ENCODE measurements around the gene CNIH2. TPM values are rescaled to one million over a fixed set of nuclear protein-coding genes. Genes with fewer than 3 reads are reported as not detected.
A peak's percentile ranks its signal among the peaks of the same experiment; 100 is the strongest.

The CNIH2 gene
- total RNA-seq, 1 experiment from 2014 or later: 12.9 TPM

- no peak for TF ChIP-seq TP53 (CRISPR knock-in tag; IDR thresholded peaks at IDR 0.05)
- no peak for TF ChIP-seq ZNF317 (CRISPR knock-in tag; IDR thresholded peaks at IDR 0.05; ENCODE audit: borderline replicate concordance, low read depth)
- no peak for TF ChIP-seq ZNF671 (CRISPR knock-in tag; IDR thresholded peaks at IDR 0.05)
- TF ChIP-seq GABPB1 (CRISPR knock-in tag; IDR thresholded peaks at IDR 0.05): no peak; the same call in 1 of the 2 replicates
- TF ChIP-seq, protein P1, sequence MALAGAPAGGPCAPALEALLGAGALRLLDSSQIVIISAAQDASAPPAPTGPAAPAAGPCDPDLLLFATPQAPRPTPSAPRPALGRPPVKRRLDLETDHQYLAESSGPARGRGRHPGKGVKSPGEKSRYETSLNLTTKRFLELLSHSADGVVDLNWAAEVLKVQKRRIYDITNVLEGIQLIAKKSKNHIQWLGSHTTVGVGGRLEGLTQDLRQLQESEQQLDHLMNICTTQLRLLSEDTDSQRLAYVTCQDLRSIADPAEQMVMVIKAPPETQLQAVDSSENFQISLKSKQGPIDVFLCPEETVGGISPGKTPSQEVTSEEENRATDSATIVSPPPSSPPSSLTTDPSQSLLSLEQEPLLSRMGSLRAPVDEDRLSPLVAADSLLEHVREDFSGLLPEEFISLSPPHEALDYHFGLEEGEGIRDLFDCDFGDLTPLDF (CRISPR knock-in tag; IDR thresholded peaks at IDR 0.05): no peak
- TF ChIP-seq E2F5 (CRISPR knock-in tag; IDR thresholded peaks at IDR 0.05): no peak
- no peak for TF ChIP-seq AR (CRISPR knock-in tag; IDR thresholded peaks at IDR 0.05)
- TF ChIP-seq, protein P2, sequence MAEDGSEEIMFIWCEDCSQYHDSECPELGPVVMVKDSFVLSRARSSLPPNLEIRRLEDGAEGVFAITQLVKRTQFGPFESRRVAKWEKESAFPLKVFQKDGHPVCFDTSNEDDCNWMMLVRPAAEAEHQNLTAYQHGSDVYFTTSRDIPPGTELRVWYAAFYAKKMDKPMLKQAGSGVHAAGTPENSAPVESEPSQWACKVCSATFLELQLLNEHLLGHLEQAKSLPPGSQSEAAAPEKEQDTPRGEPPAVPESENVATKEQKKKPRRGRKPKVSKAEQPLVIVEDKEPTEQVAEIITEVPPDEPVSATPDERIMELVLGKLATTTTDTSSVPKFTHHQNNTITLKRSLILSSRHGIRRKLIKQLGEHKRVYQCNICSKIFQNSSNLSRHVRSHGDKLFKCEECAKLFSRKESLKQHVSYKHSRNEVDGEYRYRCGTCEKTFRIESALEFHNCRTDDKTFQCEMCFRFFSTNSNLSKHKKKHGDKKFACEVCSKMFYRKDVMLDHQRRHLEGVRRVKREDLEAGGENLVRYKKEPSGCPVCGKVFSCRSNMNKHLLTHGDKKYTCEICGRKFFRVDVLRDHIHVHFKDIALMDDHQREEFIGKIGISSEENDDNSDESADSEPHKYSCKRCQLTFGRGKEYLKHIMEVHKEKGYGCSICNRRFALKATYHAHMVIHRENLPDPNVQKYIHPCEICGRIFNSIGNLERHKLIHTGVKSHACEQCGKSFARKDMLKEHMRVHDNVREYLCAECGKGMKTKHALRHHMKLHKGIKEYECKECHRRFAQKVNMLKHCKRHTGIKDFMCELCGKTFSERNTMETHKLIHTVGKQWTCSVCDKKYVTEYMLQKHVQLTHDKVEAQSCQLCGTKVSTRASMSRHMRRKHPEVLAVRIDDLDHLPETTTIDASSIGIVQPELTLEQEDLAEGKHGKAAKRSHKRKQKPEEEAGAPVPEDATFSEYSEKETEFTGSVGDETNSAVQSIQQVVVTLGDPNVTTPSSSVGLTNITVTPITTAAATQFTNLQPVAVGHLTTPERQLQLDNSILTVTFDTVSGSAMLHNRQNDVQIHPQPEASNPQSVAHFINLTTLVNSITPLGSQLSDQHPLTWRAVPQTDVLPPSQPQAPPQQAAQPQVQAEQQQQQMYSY (CRISPR knock-in tag; IDR thresholded peaks at IDR 0.05): no peak
- TF ChIP-seq ZNF416 (CRISPR knock-in tag; IDR thresholded peaks at IDR 0.05): no peak
- TF ChIP-seq IRF2 (CRISPR knock-in tag; IDR thresholded peaks at IDR 0.05; ENCODE audit: borderline replicate concordance, low read depth): no peak
- peak; percentile 46; the same call in 1 of the 2 replicates for TF ChIP-seq ZNF423 (CRISPR knock-in tag; IDR thresholded peaks at IDR 0.05)
- TF ChIP-seq ATF1 (CRISPR knock-in tag; IDR thresholded peaks at IDR 0.05): no peak
- 0 out of 2 replicates have a peak, but pooled peaks have one; percentile 50 for TF ChIP-seq SMAD3 (CRISPR knock-in tag; IDR thresholded peaks at IDR 0.05; ENCODE audit: borderline replicate concordance)
- TF ChIP-seq NR1H2 (CRISPR knock-in tag; IDR thresholded peaks at IDR 0.05): no peak
- no peak for TF ChIP-seq PREB (CRISPR knock-in tag; IDR thresholded peaks at IDR 0.05; ENCODE audit: borderline replicate concordance)
- no peak for TF ChIP-seq FOXJ3 (CRISPR knock-in tag; IDR thresholded peaks at IDR 0.05; ENCODE audit: borderline replicate concordance)
- TF ChIP-seq TEAD1 (CRISPR knock-in tag; IDR thresholded peaks at IDR 0.05): peak; percentile 98
- TF ChIP-seq STAT6 (CRISPR knock-in tag; conservative IDR thresholded peaks at IDR 0.05; ENCODE audit: low read depth): no peak
- peak; percentile 72 for TF ChIP-seq ZNF121 (CRISPR knock-in tag; IDR thresholded peaks at IDR 0.05)
- no peak for TF ChIP-seq ESRRA (CRISPR knock-in tag; IDR thresholded peaks at IDR 0.05; ENCODE audit: borderline replicate concordance)
- 0 out of 2 replicates have a peak, but pooled peaks have one; percentile 72 for TF ChIP-seq TEAD4 (CRISPR knock-in tag; IDR thresholded peaks at IDR 0.05)
- TF ChIP-seq PRRX2 (CRISPR knock-in tag; IDR thresholded peaks at IDR 0.05): no peak
- TF ChIP-seq, protein P3, sequence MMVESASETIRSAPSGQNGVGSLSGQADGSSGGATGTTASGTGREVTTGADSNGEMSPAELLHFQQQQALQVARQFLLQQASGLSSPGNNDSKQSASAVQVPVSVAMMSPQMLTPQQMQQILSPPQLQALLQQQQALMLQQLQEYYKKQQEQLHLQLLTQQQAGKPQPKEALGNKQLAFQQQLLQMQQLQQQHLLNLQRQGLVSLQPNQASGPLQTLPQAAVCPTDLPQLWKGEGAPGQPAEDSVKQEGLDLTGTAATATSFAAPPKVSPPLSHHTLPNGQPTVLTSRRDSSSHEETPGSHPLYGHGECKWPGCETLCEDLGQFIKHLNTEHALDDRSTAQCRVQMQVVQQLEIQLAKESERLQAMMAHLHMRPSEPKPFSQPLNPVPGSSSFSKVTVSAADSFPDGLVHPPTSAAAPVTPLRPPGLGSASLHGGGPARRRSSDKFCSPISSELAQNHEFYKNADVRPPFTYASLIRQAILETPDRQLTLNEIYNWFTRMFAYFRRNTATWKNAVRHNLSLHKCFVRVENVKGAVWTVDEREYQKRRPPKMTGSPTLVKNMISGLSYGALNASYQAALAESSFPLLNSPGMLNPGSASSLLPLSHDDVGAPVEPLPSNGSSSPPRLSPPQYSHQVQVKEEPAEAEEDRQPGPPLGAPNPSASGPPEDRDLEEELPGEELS (CRISPR knock-in tag; IDR thresholded peaks at IDR 0.05): no peak
These were observed 50.5 kb downstream of the CNIH2 start (continued) for GRCh38 chr11:66328302-66329144.

Data from WTC11 (cell line).